ENCODE results near the gene RSL1D1.

Gene RSL1D1

GRCh38 chr16:11851294-11852091 lies at the start of gene RSL1D1:
TSS of gene RSL1D1 (minus strand) at chr16:11851542. CDS start at chr16:11851512, 30 bp downstream.
- in situ Hi-C loops (cut with MboI; ENCODE audit: low sequenced_read_pairs) = no loop called here

- in situ Hi-C loops (cut with MboI; ENCODE audit: low sequenced_read_pairs) = no loop called here
Observed at GRCh38 chr16:11901091-11901490, 49.7 kb upstream of the RSL1D1 start.

- in situ Hi-C loops (cut with MboI; ENCODE audit: low sequenced_read_pairs) = no loop called here
Observed at GRCh38 chr16:11896486-11897176, 45.3 kb upstream of the RSL1D1 start.

GRCh38 chr16:11893571-11893970 lies 42.2 kb upstream of the RSL1D1 start:
- in situ Hi-C loops (cut with MboI; ENCODE audit: low sequenced_read_pairs) = no loop called here

- in situ Hi-C loops (cut with MboI; ENCODE audit: low sequenced_read_pairs) = no loop called here
Observed at GRCh38 chr16:11892761-11893160, 41.4 kb upstream of the RSL1D1 start.

- in situ Hi-C loops (cut with MboI; ENCODE audit: low sequenced_read_pairs) = no loop called here
Observed at GRCh38 chr16:11890231-11890965, 39.1 kb upstream of the RSL1D1 start.

- in situ Hi-C loops (cut with MboI; ENCODE audit: low sequenced_read_pairs) = no loop called here
Observed at GRCh38 chr16:11886881-11887280, 35.5 kb upstream of the RSL1D1 start.

- in situ Hi-C loops (cut with MboI; ENCODE audit: low sequenced_read_pairs) = no loop called here
Observed at GRCh38 chr16:11884035-11884434, 32.7 kb upstream of the RSL1D1 start.

GRCh38 chr16:11880007-11880406 lies 28.7 kb upstream of the RSL1D1 start:
- in situ Hi-C loops (cut with MboI; ENCODE audit: low sequenced_read_pairs) = no loop called here

- in situ Hi-C loops (cut with MboI; ENCODE audit: low sequenced_read_pairs) = no loop called here
Observed at GRCh38 chr16:11877374-11877773, 26.0 kb upstream of the RSL1D1 start.

- in situ Hi-C loops (cut with MboI; ENCODE audit: low sequenced_read_pairs) = no loop called here
Observed at GRCh38 chr16:11876306-11876705, 25.0 kb upstream of the RSL1D1 start.

- in situ Hi-C loops (cut with MboI; ENCODE audit: low sequenced_read_pairs) = no loop called here
Observed at GRCh38 chr16:11875721-11876120, 24.4 kb upstream of the RSL1D1 start.

GRCh38 chr16:11871193-11871592 lies 19.9 kb upstream of the RSL1D1 start:
- in situ Hi-C loops (cut with MboI; ENCODE audit: low sequenced_read_pairs) = no loop called here

- in situ Hi-C loops (cut with MboI; ENCODE audit: low sequenced_read_pairs) = no loop called here
Observed at GRCh38 chr16:11870399-11870798, 19.1 kb upstream of the RSL1D1 start.

GRCh38 chr16:11869353-11870228 lies 18.2 kb upstream of the RSL1D1 start:
- in situ Hi-C loops (cut with MboI; ENCODE audit: low sequenced_read_pairs) = no loop called here

GRCh38 chr16:11868412-11868980 lies 17.2 kb upstream of the RSL1D1 start:
- in situ Hi-C loops (cut with MboI; ENCODE audit: low sequenced_read_pairs) = no loop called here

GRCh38 chr16:11862489-11862888 lies 11.1 kb upstream of the RSL1D1 start:
- in situ Hi-C loops (cut with MboI; ENCODE audit: low sequenced_read_pairs) = no loop called here

GRCh38 chr16:11857161-11857560 lies 5.8 kb upstream of the RSL1D1 start:
- in situ Hi-C loops (cut with MboI; ENCODE audit: low sequenced_read_pairs) = no loop called here

GRCh38 chr16:11852092-11852809 lies 909 bp upstream of the RSL1D1 start:
- in situ Hi-C loops (cut with MboI; ENCODE audit: low sequenced_read_pairs) = no loop called here

GRCh38 chr16:11848842-11849241 lies 2.5 kb downstream of the RSL1D1 start:
- in situ Hi-C loops (cut with MboI; ENCODE audit: low sequenced_read_pairs) = no loop called here

Measured in HL-60/S4 treated with retinoic acid at 250 ng/mL for 4 days and 3 days (cell line).